ENCODE measurements around the gene CDKAL1. TPM values are rescaled to one million over a fixed set of nuclear protein-coding genes. Genes with fewer than 3 reads are reported as not detected.

CDKAL1 gene
- total and polyA plus RNA-seq, 9 of the 15 experiments (the other 6 are each of a cell fraction or from before 2014, with no cell fraction given) = 11.2 to 36.3 (median 20.1) TPM

DNA sequence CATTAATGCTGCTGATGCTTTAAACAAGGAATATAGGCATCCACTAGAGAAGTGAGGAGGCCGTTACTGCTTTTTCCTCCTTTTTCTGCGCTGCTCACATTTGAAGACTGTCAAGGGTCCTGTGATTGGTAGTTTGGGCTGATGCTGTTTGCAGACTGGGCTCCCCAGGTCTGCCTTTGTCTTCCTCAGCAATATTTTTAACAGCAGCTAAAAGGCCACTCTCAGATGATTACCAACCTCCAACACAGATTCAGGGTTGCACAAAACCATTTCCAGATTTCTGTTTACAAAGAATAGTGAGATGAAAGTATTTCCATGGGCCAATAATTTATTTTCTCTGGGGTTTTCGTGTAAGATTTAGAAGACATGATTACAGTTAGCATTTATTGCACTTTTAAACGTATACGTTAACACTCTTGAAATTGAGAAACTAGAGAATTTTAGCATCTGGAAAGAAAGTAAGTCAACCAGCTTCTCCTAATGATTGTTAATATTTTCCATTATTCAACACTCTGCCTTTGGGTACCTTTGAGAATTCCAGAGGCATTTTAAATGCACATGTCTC, 584.0 kb downstream of the CDKAL1 start:
- Histone ChIP-seq H3K4me2 (ENCODE audit: insufficient read depth, low read length) (no peak overlapping the region), H3K4me1 (replicated peaks in 1 of 2; ENCODE audit: control insufficient read depth in 2 of 2, insufficient read depth in 2 of 2, low read length in 2 of 2) (no peaks in the 10 kb centered on the region), H3K27ac (ENCODE audit: extremely low read depth, low read depth, low read length) (no peak overlapping the region), H3K79me2 (ENCODE audit: control insufficient read depth, insufficient read depth, low read length) (no peaks in the 10 kb centered on the region), H3K9me1 (ENCODE audit: control insufficient read depth, insufficient read depth, low read length) (no peaks in the 10 kb centered on the region), H4K20me1 (replicated peaks; ENCODE audit: control insufficient read depth, insufficient read depth, low read length) (no peaks in the 10 kb centered on the region), H2AFZ (ENCODE audit: low read depth, low read length) (no peak overlapping the region), H3K9ac (ENCODE audit: insufficient read depth in 1 of 2, low read depth in 2 of 2, low read length in 2 of 2) (no peak overlapping the region), H3K9me3 (replicated peaks; ENCODE audit: control insufficient read depth, insufficient read depth, low read depth, low read length) (no peaks in the 10 kb centered on the region), H3K27me3 (ENCODE audit: control insufficient read depth in 2 of 2, insufficient read depth in 2 of 2, low read length in 2 of 2) (no peaks in the 10 kb centered on the region), H3K4me3 (no peak overlapping the region), H3K36me3 (ENCODE audit: control insufficient read depth, insufficient read depth, low read length) (no peaks in the 10 kb centered on the region)
- BruUV-seq (replicated peaks) = no TSS peak
- POLR2A ChIA-PET = interaction anchor here (0.6 kb wide), 1 partner anchor 15 kb away, joined by 3 read pairs; no protein-coding TSS in a partner anchor
- TF ChIP-seq DIDO1 (tag; IDR thresholded peaks at IDR 0.05; ENCODE audit: low read depth) (no peak), ZNF140 (CRISPR knock-in tag; IDR thresholded peaks at IDR 0.05) (no peak), SNRNP70 (optimal IDR thresholded peaks at IDR 0.05; ENCODE audit: low read depth, low read length) (no peak), ZNF717 (CRISPR knock-in tag; IDR thresholded peaks at IDR 0.05) (no peak), MBD2 (IDR thresholded peaks at IDR 0.05; ENCODE audit: borderline replicate concordance, low read depth) (no peak), CEBPG (CRISPR knock-in tag; IDR thresholded peaks at IDR 0.05) (no peak), CEBPG (tag; conservative IDR thresholded peaks at IDR 0.05 in 1 of 2, IDR thresholded peaks at IDR 0.05 in 1 of 2) (no peak), JUN (IDR thresholded peaks at IDR 0.05; ENCODE audit: borderline replicate concordance, low read depth, low read length) (no peak), JUN (CRISPR knock-in tag; IDR thresholded peaks at IDR 0.05; ENCODE audit: borderline replicate concordance) (no peak), TEAD2 (tag; IDR thresholded peaks at IDR 0.05) (no peak)
- TF ChIP-seq, protein P1, sequence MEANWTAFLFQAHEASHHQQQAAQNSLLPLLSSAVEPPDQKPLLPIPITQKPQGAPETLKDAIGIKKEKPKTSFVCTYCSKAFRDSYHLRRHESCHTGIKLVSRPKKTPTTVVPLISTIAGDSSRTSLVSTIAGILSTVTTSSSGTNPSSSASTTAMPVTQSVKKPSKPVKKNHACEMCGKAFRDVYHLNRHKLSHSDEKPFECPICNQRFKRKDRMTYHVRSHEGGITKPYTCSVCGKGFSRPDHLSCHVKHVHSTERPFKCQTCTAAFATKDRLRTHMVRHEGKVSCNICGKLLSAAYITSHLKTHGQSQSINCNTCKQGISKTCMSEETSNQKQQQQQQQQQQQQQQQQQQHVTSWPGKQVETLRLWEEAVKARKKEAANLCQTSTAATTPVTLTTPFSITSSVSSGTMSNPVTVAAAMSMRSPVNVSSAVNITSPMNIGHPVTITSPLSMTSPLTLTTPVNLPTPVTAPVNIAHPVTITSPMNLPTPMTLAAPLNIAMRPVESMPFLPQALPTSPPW (CRISPR knock-in tag; IDR thresholded peaks at IDR 0.05) = no peak
- in situ Hi-C loops (cut with MboI) = no loop called here
- intact Hi-C loops (cut with micrococcal nuclease) = no loop called here
- FAIRE-seq (no peak), ATAC-seq (no peak), DNase-seq (ENCODE audit: extremely low read depth in 1 of 4, low spot score in 3 of 4) (no peak)
- CTCF ChIA-PET (ENCODE audit: low intra/inter-chr PET ratio) = no interaction called here
- WGBS (ENCODE audit: insufficient coverage, low coverage, missing lambda C conversion rate) = 75% methylated on average over 5 of the region's 5 CpGs

Data from K562 (cell line).